Adrenal gland (tissue), 5 donors: Measurements from ENCODE around the gene AKAP13.

Source experiments
- POLR2A ChIP-seq, 2 donors: fragments of 450-650 bp; IDR thresholded peaks; one replicate each; pipeline ENCODE4 v1.6.1; 2017; ENCODE audit warnings: antibody characterized with exemption in 2 of 2, mild to moderate bottlenecking in 2 of 2, moderate library complexity in 1 of 2
- TF ChIP-seq, protein P1 (sequence below), 6 experiments: fragments of 450-650 bp in 4 of 6; fragments of 200-600 bp in 2 of 6; sonication (generic) in 1 of 6; IDR thresholded peaks; 1 replicate in 5 of 6; 2 replicates in 1 of 6; pipeline versions ENCODE4 v1.5.1 to v1.8.0; 2016 to 2021; ENCODE audit warnings: antibody characterized with exemption in 6 of 6, mild to moderate bottlenecking in 2 of 6, moderate library complexity in 1 of 6
- donor health status: DM: no; HTN: no; CAD: no.

DNA sequence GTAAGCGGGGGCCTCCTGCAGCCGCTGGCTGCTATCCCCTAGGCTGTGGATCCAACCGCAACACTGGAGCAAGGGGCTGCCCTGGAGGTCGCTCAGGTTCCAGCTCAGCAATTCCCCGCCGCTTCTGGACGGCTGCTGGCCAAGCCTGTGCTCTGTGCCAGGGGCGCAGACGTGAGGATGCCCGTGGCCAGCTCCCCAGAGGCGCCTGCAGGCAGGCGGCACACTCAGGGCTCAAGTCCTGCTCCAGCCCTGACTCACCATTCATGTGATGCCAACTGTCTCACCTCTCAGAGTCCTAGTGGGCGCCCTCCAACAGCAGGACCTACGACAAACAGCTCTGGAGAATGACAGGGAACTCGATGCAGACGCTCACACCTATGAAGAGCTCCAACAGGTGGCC, 382.8 kb downstream of the AKAP13 start:
- TF ChIP-seq, protein P1, sequence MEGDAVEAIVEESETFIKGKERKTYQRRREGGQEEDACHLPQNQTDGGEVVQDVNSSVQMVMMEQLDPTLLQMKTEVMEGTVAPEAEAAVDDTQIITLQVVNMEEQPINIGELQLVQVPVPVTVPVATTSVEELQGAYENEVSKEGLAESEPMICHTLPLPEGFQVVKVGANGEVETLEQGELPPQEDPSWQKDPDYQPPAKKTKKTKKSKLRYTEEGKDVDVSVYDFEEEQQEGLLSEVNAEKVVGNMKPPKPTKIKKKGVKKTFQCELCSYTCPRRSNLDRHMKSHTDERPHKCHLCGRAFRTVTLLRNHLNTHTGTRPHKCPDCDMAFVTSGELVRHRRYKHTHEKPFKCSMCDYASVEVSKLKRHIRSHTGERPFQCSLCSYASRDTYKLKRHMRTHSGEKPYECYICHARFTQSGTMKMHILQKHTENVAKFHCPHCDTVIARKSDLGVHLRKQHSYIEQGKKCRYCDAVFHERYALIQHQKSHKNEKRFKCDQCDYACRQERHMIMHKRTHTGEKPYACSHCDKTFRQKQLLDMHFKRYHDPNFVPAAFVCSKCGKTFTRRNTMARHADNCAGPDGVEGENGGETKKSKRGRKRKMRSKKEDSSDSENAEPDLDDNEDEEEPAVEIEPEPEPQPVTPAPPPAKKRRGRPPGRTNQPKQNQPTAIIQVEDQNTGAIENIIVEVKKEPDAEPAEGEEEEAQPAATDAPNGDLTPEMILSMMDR (IDR thresholded peaks at IDR 0.05) = no peak
- no peak for TF ChIP-seq POLR2A (IDR thresholded peaks at IDR 0.05)
